Kidney (tissue), 14 donors: ENCODE results near the gene TRIM13. TPM values are rescaled to one million over a fixed set of nuclear protein-coding genes. Genes with fewer than 3 reads are reported as not detected.

Experiments
- DNase-seq, 5 donors: peaks; one replicate each; pipeline ENCODE4 v3.0.0-alpha.2; 2013 to 2020
- FAIRE-seq: peaks from 2 replicates; lab custom pipeline; 2012; peaks lifted over from hg19 to GRCh38; lab: Jason Lieb, UNC
- H3K27ac ChIP-seq, 2 donors: one replicate each; pipeline ENCODE4 v1.7.0; 2013; ENCODE audit warnings: low read depth in 2 of 2, low read length in 2 of 2, inconsistent platforms in 1 of 2
- H3K27me3 ChIP-seq: one replicate; pipeline ENCODE4 v1.7.1; 2013; ENCODE audit warnings: low read length, inconsistent platforms; ENCODE audit not compliant: control insufficient read depth, insufficient read depth
- H3K36me3 ChIP-seq, 3 donors: one replicate each; pipeline versions ENCODE4 v1.7.0 to v1.7.1; 2013; ENCODE audit warnings: low read length in 3 of 3, control low read depth in 1 of 3, inconsistent platforms in 1 of 3; ENCODE audit not compliant: insufficient read depth in 3 of 3, control insufficient read depth in 2 of 3
- H3K4me1 ChIP-seq, 3 donors: one replicate each; pipeline versions ENCODE4 v1.7.0 to v1.7.1; 2013; ENCODE audit warnings: low read length in 3 of 3, inconsistent platforms in 1 of 3, low read depth in 1 of 3; ENCODE audit not compliant: control insufficient read depth in 2 of 3, insufficient read depth in 2 of 3
- H3K4me3 ChIP-seq, 3 donors: one replicate each; pipeline versions ENCODE4 v1.7.0 to v1.8.1; 2013; ENCODE audit warnings: low read length in 3 of 3, control low read depth in 1 of 3, inconsistent platforms in 1 of 3
- H3K9ac ChIP-seq, 3 donors: one replicate each; pipeline versions ENCODE4 v1.7.0 to v1.7.1; 2013; ENCODE audit warnings: low read length in 3 of 3, control low read depth in 1 of 3, inconsistent platforms in 1 of 3
- H3K9me3 ChIP-seq, 3 donors: one replicate each; pipeline versions ENCODE4 v1.7.0 to v1.7.1; 2013; ENCODE audit warnings: low read length in 3 of 3, control low read depth in 1 of 3, inconsistent platforms in 1 of 3; ENCODE audit not compliant: control insufficient read depth in 2 of 3, insufficient read depth in 1 of 3
- intact Hi-C: fragments of 100-400 bp; cut with DNase I; formaldehyde crosslinking; loops from one replicate; pipeline ENCODE4 v1.11.1; 2022
- polyA plus RNA-seq: library from polyadenylated mRNA; stranded (reverse); fragments of 350-450 nt; fragmentation: Illumina TruSeq; extraction: RNeasy Lipid Tissue Mini Kit (QIAGEN cat#74804); gene quantifications from one replicate; pipeline ENCODE4 v1.2.3, GENCODE V29; 2014; ENCODE audit warnings: low read depth, low replicate concordance; ENCODE audit not compliant: insufficient read depth
- total RNA-seq: library from RNA; stranded (reverse); fragmentation: NEBNext Ultra II Directional; extraction: Animal tissue kit (Norgen Biotek cat#: 25700); gene quantifications from one replicate; pipeline ENCODE4 v1.2.1, GENCODE V29; 2021
- TF ChIP-seq, protein P1 (sequence below): IDR thresholded peaks from 3 replicates; pipeline ENCODE4 v1.5.1; 2012; ENCODE audit warnings: mild to moderate bottlenecking, moderate library complexity, borderline replicate concordance; ENCODE audit not compliant: insufficient read depth; ENCODE audit errors: extremely low read depth
- donor health status: control.
- donor health status: control.
- donor health status: control.
- donor health status: control.
- donor health status: control.
- donor health status: DM: yes; HTN: yes; CAD: no.
- donor health status: Normal renal cell carcinoma (clear cell type).

The TRIM13 gene
- total and polyA plus RNA-seq, 2 donors from 2014 or later, result 28.2 to 29.9 TPM

DNA sequence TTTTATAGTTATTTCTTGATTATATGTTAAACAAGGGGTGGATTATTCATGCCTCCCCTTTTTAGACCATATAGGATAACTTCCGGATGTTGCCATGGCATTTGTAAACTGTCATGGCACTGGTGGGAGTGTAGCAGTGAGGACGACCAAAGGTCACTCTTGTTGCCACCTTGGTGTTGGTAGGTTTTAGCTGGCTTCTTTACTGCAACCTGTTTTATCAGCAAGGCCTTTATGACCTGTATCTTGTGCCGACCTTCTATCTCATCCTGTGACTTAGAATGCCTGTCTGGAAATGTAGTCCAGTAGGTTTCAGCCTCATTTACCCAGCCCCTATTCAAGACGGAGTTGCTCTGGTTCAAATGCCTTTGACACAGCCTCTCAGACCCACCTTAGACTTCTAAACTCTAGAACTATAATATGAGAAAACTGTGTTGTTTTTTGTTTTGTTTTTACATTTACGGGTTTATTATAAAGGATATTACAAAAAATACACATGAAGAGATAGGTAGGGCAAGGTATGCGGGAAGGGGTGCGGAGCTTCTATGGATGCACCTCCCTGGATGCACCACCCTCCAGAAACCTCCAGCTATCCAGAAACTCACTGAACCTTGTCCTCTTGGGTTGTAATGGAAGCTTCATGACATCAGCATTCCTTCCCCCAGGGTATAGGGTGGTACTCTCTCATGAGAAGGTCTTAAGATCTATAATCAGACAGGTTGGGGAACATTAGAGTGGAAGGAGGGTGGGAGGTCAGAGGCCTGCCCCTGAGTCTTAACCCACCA, 44.9 kb upstream of the TRIM13 start:
- Histone ChIP-seq H3K9ac (no peak overlapping the region), H3K9me3 (no peaks in the 10 kb centered on the region), H3K4me1 (peaks cover 0 to 3% (median 0%) of the 10 kb centered on the region in 3 donors), H3K36me3 (no peaks in the 10 kb centered on the region), H3K4me3 (no peak overlapping the region), H3K27ac (no peak overlapping the region), H3K27me3 (no peaks in the 10 kb centered on the region)
- FAIRE-seq, result no peak
- intact Hi-C loops, result no loop called here
- no peak for DNase-seq
- TF ChIP-seq, protein P1, sequence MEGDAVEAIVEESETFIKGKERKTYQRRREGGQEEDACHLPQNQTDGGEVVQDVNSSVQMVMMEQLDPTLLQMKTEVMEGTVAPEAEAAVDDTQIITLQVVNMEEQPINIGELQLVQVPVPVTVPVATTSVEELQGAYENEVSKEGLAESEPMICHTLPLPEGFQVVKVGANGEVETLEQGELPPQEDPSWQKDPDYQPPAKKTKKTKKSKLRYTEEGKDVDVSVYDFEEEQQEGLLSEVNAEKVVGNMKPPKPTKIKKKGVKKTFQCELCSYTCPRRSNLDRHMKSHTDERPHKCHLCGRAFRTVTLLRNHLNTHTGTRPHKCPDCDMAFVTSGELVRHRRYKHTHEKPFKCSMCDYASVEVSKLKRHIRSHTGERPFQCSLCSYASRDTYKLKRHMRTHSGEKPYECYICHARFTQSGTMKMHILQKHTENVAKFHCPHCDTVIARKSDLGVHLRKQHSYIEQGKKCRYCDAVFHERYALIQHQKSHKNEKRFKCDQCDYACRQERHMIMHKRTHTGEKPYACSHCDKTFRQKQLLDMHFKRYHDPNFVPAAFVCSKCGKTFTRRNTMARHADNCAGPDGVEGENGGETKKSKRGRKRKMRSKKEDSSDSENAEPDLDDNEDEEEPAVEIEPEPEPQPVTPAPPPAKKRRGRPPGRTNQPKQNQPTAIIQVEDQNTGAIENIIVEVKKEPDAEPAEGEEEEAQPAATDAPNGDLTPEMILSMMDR, result no peak

DNA sequence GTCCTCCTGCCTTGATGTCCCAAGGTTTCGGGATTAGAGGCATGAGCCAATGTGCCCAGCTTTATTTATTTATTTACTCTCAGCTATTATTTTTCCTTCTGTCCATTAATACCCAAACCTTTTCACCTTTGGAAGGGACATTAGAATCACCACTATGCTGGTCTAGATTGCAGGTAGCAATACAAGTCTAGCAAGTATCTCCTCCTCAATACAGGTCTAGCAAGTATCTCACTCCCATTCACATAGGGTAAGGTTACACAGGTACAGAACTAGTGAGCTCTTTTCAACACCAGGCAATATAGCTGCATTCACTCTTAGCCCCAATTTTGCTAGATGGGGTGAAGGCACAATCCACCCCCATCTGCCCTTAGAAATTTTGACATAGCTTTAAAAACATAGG, 43.3 kb upstream of the TRIM13 start:
- Histone ChIP-seq H3K4me3 (no peak overlapping the region), H3K9ac (no peak overlapping the region), H3K27me3 (no peaks in the 10 kb centered on the region), H3K4me1 (peaks cover 0 to 3% (median 0%) of the 10 kb centered on the region in 3 donors), H3K9me3 (no peaks in the 10 kb centered on the region), H3K36me3 (no peaks in the 10 kb centered on the region), H3K27ac (no peak overlapping the region)
- no peak for FAIRE-seq
- TF ChIP-seq, protein P1, result no peak
- no peak for DNase-seq
- intact Hi-C loops, result no loop called here

DNA sequence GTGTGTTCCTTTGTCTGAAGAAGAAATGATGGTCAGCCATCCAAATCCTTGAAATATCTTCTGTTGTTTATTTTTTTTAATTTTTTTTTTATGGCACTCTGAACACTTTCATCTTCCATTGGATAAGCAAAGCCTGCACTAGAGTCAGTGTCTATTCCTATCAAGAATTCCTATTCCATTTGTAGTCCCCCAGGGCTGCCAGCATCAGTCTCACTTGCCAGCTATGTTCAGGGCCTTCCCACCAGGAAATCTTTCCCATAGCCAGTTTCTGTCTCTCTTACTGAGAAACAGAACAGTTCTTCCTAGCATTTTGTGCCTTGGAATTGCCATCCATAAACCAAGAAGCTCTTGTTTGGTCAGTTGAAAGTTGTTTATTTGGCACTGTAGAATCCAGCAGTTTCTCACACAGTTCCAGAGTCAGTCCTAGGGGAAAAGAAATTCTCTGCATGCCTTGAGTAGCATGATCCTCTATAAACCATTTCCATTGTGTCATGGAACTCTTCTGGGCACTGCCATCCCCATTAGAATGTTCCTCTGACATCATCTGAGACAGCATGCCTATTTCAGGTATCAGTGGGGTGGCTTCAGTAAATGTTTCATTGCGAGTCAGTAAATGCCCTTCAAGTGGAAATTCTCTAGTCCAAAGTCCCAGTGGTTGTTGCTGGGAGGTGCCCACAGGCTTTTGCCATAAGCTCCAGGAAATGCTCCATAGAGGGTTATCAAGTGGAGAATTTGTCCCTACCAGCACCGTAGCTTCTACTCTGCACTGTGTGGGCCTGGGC, 42.0 kb upstream of the TRIM13 start:
- Histone ChIP-seq H3K9me3 (no peaks in the 10 kb centered on the region), H3K27ac (no peak overlapping the region), H3K36me3 (no peaks in the 10 kb centered on the region), H3K9ac (no peak overlapping the region), H3K27me3 (no peaks in the 10 kb centered on the region), H3K4me3 (no peak overlapping the region), H3K4me1 (peaks cover 0 to 3% (median 0%) of the 10 kb centered on the region in 3 donors)
- FAIRE-seq, result no peak
- TF ChIP-seq, protein P1, result no peak
- intact Hi-C loops, result no loop called here
- no peak for DNase-seq
